ENCODE results near the gene PLG. TPM values are rescaled to one million over a fixed set of nuclear protein-coding genes. Genes with fewer than 3 reads are reported as not detected.

PLG gene
- total and polyA plus RNA-seq, 2 of the 4 experiments (the other 2 are of a cell fraction), result not detected

DNA sequence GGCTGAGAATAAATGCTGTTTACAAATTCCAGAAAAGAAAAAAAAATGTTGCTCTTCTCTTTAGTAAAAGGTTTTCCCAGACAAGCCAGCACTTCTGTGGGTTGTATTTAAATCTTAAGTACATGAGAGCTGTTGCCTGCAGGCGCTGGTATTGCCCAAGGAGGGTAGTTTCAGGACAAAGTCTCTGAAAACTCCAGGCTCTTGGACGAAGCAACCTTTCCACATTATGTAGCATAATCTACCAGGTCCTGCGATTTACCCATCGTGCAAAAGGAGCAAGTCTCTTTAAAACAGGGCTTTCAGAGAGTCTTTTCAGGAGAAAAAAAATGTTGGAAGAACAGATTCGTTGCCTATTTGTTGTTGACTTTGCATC is 65.6 kb downstream of the PLG start:
- Histone ChIP-seq H3K4me3 (ENCODE audit: insufficient read depth, low read depth, low read length) (no peak overlapping the region), H4K20me1 (ENCODE audit: insufficient read depth, low read length) (no peaks in the 10 kb centered on the region), H2AK9ac (replicated peaks; ENCODE audit: low read depth, low read length, poor library complexity) (no peak overlapping the region), H2AK5ac (ENCODE audit: low read depth, low read length) (no peak overlapping the region), H4K8ac (ENCODE audit: low read depth in 2 of 2, low read length in 2 of 2) (no peak overlapping the region), H3K4ac (ENCODE audit: low read depth, low read length) (no peak overlapping the region), H3K4me1 (ENCODE audit: control insufficient read depth, insufficient read depth, low read length) (no peaks in the 10 kb centered on the region), H3K23ac (ENCODE audit: low read depth, low read length) (no peak overlapping the region), H2BK5ac (ENCODE audit: low read depth, low read length, poor library complexity, severe bottlenecking) (no peak overlapping the region), H3K27ac (ENCODE audit: insufficient read depth, low read length) (no peak overlapping the region), H2AFZ (replicated peaks; ENCODE audit: low read length, poor library complexity) (no peak overlapping the region), H3K18ac (ENCODE audit: low read depth, low read length) (no peak overlapping the region), H2BK120ac (ENCODE audit: low read depth, low read length) (no peak overlapping the region), H3K27me3 (ENCODE audit: control insufficient read depth, insufficient read depth, low read length) (no peaks in the 10 kb centered on the region), H4K91ac (ENCODE audit: insufficient read depth, low read depth, low read length) (no peak overlapping the region), H3K9me3 (ENCODE audit: control insufficient read depth, insufficient read depth, low read length) (0 out of 2 replicates have a peak, but pooled peaks cover 5% of the 10 kb centered on the region), H3K36me3 (ENCODE audit: control insufficient read depth, insufficient read depth, low read length) (no peaks in the 10 kb centered on the region), H2BK15ac (ENCODE audit: low read depth, low read length) (no peak overlapping the region), H3K79me1 (ENCODE audit: low read depth in 1 of 2, low read length in 2 of 2) (no peaks in the 10 kb centered on the region), H4K5ac (ENCODE audit: low read depth, low read length) (no peak overlapping the region), H3K9me1 (ENCODE audit: insufficient read depth, low read length) (no peaks in the 10 kb centered on the region), H3K14ac (replicated peaks; ENCODE audit: low read depth, low read length) (no peak overlapping the region), H3K56ac (ENCODE audit: extremely low read depth, insufficient read depth, low read length) (no peak overlapping the region), H3K9ac (ENCODE audit: low read depth, low read length) (no peak overlapping the region), H2BK20ac (ENCODE audit: low read depth, low read length) (no peak overlapping the region), H3K4me2 (ENCODE audit: low read depth, low read length) (no peak overlapping the region)
- in situ Hi-C loops (cut with MboI; ENCODE audit: low sequenced_read_pairs), result no loop called here
- ChIA-PET POLR2A (ENCODE audit: unreplicated experiment) (no interaction called here), CTCF (no interaction called here)
- DNase-seq (no peak), ATAC-seq (ENCODE audit: low read depth) (no peak)
- no TSS peak for BruUV-seq (replicated peaks)
- intact Hi-C loops (cut with micrococcal nuclease), result no loop called here
- TF ChIP-seq SMC3 (IDR thresholded peaks at IDR 0.05; ENCODE audit: low read depth, low read length), result no peak
- TF ChIP-seq MAFK (IDR thresholded peaks at IDR 0.05; ENCODE audit: low read depth, low read length), result no peak
- TF ChIP-seq NFE2L2 (IDR thresholded peaks at IDR 0.05; ENCODE audit: low read depth, low read length), result no peak
- TF ChIP-seq, protein P1, sequence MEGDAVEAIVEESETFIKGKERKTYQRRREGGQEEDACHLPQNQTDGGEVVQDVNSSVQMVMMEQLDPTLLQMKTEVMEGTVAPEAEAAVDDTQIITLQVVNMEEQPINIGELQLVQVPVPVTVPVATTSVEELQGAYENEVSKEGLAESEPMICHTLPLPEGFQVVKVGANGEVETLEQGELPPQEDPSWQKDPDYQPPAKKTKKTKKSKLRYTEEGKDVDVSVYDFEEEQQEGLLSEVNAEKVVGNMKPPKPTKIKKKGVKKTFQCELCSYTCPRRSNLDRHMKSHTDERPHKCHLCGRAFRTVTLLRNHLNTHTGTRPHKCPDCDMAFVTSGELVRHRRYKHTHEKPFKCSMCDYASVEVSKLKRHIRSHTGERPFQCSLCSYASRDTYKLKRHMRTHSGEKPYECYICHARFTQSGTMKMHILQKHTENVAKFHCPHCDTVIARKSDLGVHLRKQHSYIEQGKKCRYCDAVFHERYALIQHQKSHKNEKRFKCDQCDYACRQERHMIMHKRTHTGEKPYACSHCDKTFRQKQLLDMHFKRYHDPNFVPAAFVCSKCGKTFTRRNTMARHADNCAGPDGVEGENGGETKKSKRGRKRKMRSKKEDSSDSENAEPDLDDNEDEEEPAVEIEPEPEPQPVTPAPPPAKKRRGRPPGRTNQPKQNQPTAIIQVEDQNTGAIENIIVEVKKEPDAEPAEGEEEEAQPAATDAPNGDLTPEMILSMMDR (conservative IDR thresholded peaks at IDR 0.05; ENCODE audit: low read depth, low read length), result no peak
- TF ChIP-seq MXI1 (IDR thresholded peaks at IDR 0.05; ENCODE audit: borderline replicate concordance, low read depth, low read length), result no peak
- TF ChIP-seq, protein P2, sequence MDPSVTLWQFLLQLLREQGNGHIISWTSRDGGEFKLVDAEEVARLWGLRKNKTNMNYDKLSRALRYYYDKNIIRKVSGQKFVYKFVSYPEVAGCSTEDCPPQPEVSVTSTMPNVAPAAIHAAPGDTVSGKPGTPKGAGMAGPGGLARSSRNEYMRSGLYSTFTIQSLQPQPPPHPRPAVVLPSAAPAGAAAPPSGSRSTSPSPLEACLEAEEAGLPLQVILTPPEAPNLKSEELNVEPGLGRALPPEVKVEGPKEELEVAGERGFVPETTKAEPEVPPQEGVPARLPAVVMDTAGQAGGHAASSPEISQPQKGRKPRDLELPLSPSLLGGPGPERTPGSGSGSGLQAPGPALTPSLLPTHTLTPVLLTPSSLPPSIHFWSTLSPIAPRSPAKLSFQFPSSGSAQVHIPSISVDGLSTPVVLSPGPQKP (IDR thresholded peaks at IDR 0.05; ENCODE audit: borderline replicate concordance, low read depth, low read length), result no peak
- TF ChIP-seq CHD1 (IDR thresholded peaks at IDR 0.05; ENCODE audit: low read depth, low read length), result no peak
- TF ChIP-seq MAZ (IDR thresholded peaks at IDR 0.05; ENCODE audit: borderline replicate concordance, low read depth, low read length), result no peak
- TF ChIP-seq POLR2A (IDR thresholded peaks at IDR 0.05; ENCODE audit: low read depth, low read length), result no peak
- TF ChIP-seq, protein P3, sequence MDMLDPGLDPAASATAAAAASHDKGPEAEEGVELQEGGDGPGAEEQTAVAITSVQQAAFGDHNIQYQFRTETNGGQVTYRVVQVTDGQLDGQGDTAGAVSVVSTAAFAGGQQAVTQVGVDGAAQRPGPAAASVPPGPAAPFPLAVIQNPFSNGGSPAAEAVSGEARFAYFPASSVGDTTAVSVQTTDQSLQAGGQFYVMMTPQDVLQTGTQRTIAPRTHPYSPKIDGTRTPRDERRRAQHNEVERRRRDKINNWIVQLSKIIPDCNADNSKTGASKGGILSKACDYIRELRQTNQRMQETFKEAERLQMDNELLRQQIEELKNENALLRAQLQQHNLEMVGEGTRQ (IDR thresholded peaks at IDR 0.05; ENCODE audit: low read depth, low read length), result no peak
- TF ChIP-seq RAD21 (IDR thresholded peaks at IDR 0.05; ENCODE audit: low read length), result no peak
- dilution Hi-C loops (cut with HindIII; ENCODE audit: low sequenced_read_pairs, unreplicated experiment), result no loop called here
- 50% methylated on average over 1 of the region's 5 CpGs; no CpG with 5 or more reads in 1 of the 2 experiments for WGBS, 2 experiments (ENCODE audit: extremely low coverage in 2 of 2, insufficient read length in 1 of 2)

Measured in IMR-90 (cell line).